HG03571 (cell line): Measurements from ENCODE around the gene FAM186B.

Experiments used
- ATAC-seq: cut with Tn5 transposase; IDR thresholded peaks from one replicate; pipeline ENCODE4 v1.9.1; 2021; ENCODE audit not compliant: unreplicated experiment

FAM186B gene

GRCh38 chr12:49553512-49554088, 51.8 kb downstream of the FAM186B start:
- no peak for ATAC-seq

GRCh38 chr12:49552899-49553298, 52.5 kb downstream of the FAM186B start:
- ATAC-seq = no peak

- no peak for ATAC-seq
Measured at GRCh38 chr12:49552425-49552824, 53.0 kb downstream of the FAM186B start.

GRCh38 chr12:49552014-49552413, 53.4 kb downstream of the FAM186B start:
- ATAC-seq = no peak

GRCh38 chr12:49550693-49551252, 54.7 kb downstream of the FAM186B start:
- no peak for ATAC-seq

- ATAC-seq = no peak
Measured at GRCh38 chr12:49549735-49550692, 55.4 kb downstream of the FAM186B start.

GRCh38 chr12:49548822-49549648, 56.4 kb downstream of the FAM186B start:
- ATAC-seq = no peak

GRCh38 chr12:49548481-49548821, 57.0 kb downstream of the FAM186B start:
- ATAC-seq = no peak

- ATAC-seq = no peak
Measured at GRCh38 chr12:49547090-49547690, 58.2 kb downstream of the FAM186B start.

- no peak for ATAC-seq
Measured at GRCh38 chr12:49546481-49546880, 59.0 kb downstream of the FAM186B start.

GRCh38 chr12:49545815-49546214, 59.6 kb downstream of the FAM186B start:
- ATAC-seq = no peak

- no peak for ATAC-seq
Measured at GRCh38 chr12:49543914-49544815, 61.3 kb downstream of the FAM186B start.

GRCh38 chr12:49543221-49543913, 62.1 kb downstream of the FAM186B start:
- ATAC-seq = no peak

- ATAC-seq = no peak
Measured at GRCh38 chr12:49542592-49543160, 62.8 kb downstream of the FAM186B start.

GRCh38 chr12:49541911-49542505, 63.4 kb downstream of the FAM186B start:
- ATAC-seq = no peak

GRCh38 chr12:49541140-49541861, 64.1 kb downstream of the FAM186B start:
- ATAC-seq = no peak

- no peak for ATAC-seq
Measured at GRCh38 chr12:49540229-49541139, 65.0 kb downstream of the FAM186B start.
